Amniotic stem cell (primary cell): Measurements from ENCODE around the gene KNSTRN.

Experiments
- DNase-seq: peaks from one replicate; lab custom pipeline; 2025; lab: John Stamatoyannopoulos, UW

KNSTRN gene, protein sequence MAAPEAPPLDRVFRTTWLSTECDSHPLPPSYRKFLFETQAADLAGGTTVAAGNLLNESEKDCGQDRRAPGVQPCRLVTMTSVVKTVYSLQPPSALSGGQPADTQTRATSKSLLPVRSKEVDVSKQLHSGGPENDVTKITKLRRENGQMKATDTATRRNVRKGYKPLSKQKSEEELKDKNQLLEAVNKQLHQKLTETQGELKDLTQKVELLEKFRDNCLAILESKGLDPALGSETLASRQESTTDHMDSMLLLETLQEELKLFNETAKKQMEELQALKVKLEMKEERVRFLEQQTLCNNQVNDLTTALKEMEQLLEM

DNA sequence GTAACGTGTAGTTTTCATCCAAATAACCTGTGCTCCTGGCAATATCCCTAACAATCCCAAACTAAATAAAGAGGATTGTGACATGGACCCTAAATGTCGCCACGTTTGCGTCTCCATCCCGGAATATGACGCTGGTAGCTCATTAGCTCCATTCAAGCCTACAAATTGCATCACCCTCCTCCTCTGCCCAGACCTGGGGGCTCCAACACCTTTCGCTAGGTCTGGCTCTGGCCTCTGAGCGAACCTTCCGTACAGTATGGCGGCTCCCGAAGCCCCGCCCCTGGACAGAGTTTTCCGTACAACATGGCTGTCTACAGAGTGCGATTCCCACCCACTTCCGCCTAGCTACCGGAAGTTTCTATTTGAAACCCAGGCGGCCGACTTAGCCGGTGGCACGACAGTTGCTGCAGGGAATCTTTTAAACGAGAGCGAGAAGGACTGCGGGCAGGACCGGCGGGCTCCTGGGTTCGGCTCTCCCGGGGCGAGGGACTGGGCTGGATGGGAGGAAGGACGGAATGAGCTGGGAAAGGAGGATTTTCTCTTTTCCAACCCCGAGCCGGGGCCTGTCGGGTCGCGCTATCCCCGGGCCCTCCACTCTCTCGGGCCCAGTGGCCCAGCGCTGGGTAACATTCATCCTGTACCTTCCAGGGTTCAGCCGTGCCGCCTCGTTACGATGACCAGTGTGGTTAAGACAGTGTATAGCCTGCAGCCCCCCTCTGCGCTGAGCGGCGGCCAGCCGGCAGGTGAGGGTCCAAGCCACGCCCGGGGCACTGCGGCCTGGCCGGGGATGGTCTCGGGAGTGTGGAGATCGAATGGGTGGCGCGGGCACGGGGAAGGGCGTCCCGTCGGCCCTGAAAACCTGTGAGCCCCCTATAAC is at the start of gene KNSTRN:
TSS of gene KNSTRN (plus strand) at position 142 of the 877 bp plus-strand sequence. CDS start at position 257, 115 bp downstream.
- peak; percentile 94 for DNase-seq

DNA sequence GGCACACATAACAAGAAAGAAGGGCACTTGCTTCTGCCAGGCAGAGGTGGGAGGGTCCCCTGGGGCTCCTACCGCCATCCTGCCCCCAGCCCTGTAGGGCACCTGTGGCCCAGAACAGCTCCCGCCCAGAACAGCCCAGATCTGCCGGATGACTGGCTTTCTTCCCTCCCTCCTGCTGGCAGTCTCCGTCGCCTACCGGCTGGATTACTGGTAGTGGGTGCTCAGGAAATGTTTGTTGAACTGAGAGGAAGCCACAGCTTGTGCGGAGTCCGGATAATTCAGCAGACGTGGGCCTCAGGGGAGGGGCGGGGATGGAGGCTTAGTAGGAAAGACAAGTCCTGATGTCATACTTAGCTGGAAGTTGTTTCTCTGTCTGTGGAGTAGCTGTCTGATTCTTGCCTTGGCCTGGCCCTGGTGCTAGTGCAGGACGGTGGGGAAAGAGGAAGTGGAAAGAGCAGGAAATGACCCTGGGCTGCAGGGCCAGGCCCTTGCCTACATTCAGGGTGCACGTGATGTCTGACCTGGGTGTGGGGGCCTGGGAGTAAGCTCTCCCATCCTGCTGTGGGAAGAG is 48.5 kb upstream of the KNSTRN start:
- no peak for DNase-seq

DNA sequence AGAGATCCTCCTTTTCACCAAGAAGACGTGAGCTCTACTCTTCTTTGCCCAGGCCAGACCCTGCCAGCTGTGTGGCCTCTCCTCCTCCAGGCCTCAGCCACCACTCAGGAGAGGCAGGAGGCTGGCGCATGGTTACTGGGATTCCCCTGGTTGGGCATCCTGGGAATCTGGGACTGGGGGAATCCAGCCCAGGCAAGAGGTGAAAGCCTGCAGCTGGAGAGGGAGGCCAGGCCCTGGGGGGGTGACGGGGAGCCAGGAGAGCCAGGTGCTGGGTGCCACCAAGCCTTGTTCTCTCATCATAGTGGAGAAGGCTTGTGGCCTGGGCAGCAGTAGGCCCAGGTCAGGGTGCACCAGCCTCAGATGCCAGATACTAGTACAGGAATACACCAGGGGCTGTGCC is 48.0 kb upstream of the KNSTRN start:
- no peak for DNase-seq

DNA sequence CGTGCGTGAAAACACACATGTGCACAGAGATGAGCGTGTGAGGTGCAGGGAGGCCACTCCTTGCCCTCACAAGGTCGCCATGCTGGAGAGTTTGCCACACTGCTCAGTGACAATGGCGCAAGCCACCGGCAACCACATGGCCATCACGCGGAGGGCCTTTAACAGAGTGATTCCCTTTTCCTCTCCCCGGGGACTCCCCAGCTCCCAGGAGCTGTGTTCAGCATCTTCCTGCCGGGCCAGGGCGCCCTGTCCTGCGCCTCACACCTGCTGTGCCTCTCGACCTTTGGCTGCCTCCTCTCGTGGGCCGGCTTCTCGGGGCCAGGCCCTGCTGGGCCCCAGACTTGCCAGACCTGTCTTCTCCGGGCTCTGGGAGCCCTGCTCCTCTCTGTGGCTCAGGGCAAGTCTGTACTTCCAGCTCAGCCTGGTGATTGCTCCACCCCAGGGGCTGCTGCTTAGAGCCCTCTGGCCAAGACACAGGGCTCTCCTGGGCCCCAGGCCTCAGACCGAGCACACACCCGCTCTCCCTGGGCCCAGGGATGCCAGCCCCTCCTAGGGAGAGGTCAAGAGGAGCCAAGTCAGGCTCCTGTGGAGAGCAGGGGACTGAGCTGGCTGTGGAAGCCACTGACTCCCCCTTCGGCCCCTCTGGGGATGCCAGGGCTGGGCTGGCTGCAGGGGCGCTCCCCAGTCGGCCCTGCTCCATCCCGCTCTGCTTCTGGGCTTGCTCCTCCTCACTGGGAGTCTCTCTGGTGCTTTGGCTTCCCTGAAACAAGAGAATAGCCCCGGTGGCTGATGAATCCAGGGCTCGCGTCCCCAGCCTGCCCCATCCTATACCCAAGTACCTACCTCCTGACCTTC is 47.4 kb upstream of the KNSTRN start:
- no peak for DNase-seq

DNA sequence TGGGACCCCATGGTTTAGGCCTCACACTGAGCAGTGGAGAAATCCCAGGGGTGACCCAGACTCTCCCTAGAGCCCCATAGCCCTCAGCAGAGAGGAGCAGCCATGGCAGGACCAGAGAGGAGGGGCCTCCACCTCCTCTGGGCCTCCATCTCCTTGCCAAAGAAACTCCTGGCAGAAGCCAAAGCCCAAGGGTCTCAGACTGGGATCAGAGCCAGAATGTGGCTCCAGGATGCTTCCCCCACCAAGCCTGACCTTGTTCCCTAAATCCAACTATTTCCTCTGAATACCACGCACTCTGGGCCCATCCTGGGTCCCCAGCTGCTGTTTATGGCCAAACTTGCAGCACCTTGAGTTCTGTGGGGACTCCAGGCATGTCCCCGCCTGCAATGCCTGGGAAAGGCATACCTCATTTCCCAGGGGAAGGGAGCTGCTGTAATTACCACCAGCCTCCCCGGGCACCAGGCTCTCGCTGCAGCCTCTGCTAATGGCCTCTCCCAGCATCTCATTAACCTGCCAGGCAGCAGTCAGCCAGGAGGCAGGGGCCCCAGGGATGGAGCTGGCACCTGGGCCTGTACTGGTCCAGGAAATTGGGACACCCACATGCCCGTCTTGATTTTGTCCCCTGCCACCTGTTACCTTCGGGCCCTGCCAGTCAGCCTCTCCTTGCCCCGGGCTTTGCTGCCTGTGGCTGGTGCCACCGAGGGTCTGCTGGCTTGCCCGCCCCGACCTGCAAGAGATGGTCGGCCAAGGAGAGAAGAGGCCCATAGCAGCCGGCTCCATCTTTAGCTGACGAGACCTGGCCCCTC is 46.4 kb upstream of the KNSTRN start:
- no peak for DNase-seq

DNA sequence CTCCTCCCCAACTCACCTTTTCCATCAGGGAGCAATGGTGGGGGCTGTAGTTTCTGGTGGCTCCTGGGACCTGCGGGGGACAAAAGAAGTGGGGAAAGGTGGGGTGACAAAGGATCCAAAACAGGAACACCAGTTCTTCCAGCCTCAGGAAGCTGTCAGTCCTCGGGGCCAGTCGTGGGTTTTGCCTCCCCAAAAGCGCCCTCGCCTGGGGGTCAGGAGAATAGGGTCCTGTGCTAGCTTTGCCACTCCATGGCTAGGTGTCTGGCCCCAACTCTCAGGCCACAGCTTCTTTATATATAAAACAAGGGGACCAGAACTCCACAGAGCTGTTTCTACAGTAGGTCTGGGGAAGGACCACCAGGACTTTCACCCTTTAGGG is 45.8 kb upstream of the KNSTRN start:
- DNase-seq, result no peak

DNA sequence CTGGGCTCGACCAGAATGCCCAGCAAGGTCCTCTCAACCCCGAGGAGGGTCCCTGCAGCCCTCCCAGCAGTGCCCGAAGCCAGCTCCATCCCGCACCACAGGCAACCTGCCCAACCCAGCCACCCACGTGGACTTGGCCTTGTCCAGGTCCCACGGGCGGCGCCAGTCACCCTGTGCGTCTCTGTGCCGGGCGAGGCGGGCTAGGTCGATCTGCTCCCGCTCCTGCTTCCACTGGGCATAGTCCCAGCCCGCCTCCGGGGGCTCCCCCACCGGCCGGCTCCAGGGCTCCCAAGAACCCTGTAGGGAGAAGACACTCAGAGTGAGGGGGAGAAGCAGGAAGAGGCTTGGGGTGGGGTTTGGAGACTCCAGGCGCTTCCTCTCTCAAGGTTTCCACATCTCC is 44.9 kb upstream of the KNSTRN start:
- no peak for DNase-seq

DNA sequence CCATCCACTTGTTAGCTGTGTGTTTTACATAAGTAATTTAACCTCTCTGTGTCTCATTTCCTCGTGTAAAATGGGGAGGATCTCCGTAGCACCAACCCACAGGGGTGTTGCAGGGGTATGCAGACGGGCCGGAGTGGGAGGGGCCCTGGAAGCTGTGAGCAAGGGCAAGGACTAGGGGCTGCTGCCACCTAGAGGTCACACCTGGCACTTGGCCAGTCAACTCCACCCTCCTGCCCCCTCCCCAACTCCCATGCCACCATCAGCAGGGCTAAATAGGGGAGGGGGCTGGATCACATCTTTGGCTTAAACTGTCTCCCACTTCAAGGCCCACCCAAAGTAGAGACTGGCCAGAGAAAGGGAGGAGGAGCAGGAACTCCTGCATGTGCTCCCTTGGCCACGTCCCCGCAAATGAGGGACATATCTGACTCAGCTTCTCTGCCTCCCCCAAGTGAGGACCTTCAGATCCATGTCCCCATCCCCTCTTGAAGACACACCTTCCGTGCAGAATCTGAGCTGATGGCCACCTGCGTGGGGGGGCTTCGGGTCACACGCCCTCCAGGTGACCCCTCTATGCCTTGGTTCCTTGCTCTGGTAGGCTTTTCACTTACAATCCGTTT is 44.4 kb upstream of the KNSTRN start:
- no peak for DNase-seq

DNA sequence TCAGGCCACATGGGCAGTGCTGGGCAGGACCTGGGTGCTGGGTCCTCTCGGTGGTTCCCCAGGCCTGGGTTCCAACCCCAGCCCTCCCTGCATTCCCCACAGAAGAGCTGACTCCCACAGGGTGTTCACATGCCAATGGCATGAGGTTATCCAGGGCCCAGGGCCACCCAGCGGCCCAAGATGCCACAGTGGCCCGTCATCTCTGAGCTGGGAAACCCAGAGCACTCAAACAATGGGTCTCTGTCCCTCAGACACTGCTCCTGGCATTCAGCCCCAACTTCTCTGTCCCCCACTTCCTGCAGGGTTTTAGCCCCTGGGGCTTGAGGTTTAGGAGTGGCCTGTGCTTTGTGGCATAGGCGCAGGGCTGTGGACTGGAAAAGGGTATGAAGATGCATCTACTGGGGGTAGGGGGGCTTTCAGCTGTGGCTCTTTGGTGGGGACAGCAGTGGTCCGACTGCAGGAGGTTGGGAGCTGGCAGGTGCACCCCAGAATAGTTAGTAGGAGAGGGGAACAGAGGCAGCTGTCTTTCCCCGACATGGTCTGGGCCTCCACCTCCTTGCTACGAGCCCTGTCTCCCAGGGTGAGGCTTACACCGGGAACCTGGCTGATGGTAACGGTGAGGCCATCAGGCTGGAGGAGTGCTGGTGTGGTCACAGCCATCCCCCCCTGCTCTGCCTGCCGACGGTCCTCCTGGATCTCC is 43.5 kb upstream of the KNSTRN start:
- peak; percentile 74 for DNase-seq

DNA sequence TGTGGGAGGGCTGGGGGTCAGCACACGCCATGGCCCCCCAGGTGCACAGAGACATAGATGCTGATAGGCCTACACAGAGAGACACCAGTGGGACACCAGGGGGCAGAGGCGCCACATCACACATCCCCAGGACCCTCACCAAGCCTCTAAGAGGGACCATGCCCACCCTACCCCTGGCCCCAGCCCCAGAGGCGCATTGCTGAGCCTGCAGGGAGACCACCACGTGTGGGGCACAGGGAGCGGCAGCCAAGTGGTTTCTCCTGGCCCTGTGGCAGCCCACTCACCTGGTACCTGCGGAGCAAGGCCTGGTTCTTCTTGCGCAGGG is 42.9 kb upstream of the KNSTRN start:
- DNase-seq, result no peak

DNA sequence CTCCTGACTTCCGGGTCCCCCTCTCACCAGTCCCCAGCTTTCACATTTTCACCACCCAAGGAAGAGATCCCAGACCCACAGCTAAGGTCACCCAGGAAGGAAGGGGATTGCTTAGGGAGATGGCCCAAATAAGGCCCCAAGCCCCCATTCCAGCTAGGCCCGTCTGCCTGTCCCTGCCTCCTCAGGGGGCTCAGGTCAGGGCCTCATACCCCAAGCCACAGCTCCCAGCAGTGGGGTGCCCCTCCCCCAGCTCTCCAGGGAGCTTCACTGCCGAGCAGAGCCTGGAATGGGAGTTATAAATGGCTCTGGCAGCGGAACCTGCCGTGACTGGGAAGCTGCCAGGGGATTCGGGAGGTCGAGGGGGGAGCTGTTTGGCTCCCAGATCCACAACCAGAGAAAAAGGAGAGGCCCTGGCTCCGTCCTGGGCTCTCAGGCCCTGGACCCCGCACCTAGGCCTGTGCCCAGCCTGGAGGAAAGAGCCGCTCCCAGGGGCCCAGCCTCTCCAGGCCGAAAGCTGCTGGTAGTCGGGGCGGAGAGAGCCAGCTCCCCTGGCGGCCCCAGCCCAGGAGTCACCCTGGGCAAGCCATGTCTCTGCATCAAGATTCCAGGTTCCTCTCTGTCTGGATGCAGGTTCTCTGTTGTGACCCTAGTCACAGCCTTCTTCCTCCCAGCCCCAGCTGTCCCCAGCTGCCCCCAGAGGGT is 42.3 kb upstream of the KNSTRN start:
- no peak for DNase-seq

DNA sequence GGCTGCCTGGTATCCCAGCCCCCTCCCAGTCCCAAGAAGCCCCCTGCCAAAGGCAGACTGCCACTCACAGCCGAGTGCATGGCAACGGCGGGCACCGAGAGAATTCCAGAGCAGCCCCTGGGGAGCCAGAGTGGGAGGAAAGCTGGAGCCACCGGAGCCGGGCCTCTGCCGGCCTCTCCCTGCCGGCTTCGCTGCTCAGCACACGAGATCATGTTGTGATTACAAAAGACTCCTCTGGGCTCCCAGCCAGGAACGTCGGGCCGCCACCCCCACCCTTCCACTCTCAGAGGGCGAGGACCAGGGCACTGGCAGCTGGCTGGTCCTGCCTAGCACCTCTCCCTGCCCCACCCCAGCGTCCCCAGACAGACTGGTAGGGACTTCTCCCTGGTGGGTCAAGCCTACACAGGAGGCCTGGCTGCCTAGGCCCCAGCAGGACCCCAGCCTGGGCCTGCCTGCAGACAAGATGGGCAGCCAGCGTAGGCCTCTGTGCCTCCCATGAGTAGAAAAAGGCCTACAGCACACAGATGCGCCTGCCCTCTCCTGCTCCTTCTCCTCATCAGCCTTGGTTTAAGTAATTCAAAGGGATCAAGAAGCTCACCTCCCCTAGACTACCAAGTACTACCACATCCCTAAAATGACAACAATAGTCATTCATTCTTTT is 41.7 kb upstream of the KNSTRN start, which contains the start of gene CCDC9B:
TSS of gene CCDC9B (minus strand) at position 200 of the 661 bp plus-strand sequence. CDS start at position 80, 120 bp downstream.
- DNase-seq, result peak; percentile 70

DNA sequence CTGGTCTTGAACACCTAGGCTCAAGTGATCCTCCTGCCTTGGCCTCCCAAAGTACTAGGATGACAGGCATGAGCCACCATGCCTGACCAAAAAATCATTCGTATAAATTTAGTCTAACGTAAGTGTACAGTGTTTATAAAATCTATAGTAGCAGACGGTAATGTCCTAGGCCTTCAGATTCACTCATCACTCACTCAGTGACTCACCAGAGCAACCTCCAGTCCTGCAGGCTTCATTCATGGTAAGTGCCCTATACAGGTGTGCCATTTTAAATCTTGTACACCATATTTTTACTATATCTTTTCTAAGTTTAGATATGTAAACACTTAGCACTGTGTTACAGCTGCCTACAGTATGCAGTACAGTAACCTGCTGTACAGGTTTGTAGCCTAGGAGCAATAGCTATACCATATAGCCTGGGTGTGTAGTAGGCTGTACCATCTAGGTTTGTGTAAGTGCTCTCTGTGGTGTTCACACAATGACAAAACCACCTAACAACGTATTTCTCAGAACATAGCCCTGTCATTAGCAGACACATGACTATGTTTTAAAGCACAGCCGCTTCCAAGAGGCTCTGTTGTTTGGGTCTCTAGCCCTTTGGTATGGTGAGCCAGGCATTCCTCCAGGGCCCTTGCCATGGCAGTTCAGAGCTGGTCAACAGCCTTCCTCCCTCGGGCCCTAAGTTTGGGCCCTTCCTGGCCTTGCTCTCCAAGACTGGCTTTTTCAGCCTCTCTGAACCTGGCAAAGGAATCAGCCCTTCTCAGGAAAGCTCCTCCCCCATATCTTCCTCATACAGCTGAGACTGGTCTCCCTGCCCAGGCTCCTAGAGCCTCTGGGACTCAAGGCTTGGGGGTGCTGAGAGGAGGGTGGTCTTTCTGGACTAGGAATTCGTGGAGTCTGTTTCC is 39.9 kb upstream of the KNSTRN start:
- no peak for DNase-seq

DNA sequence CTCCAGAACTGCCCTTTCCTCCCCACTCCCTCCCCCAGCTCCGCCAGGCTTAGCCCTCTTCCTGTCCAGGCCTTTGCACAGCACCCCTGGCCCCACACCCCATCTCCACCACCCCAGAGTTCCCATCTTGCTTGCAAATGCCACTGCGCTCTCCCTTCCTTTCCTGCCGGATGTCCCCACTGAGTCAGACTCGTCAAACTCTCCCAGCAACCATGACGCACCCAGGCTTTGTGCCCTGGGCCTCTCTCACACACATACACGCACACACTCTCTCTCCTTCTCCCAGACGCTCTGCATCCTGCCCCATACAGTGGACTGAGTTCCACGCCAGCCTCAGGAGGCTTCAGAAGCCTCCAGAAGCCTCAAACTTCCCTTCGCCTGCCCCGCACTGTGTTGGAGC is 39.0 kb upstream of the KNSTRN start:
- DNase-seq, result peak; percentile 94

DNA sequence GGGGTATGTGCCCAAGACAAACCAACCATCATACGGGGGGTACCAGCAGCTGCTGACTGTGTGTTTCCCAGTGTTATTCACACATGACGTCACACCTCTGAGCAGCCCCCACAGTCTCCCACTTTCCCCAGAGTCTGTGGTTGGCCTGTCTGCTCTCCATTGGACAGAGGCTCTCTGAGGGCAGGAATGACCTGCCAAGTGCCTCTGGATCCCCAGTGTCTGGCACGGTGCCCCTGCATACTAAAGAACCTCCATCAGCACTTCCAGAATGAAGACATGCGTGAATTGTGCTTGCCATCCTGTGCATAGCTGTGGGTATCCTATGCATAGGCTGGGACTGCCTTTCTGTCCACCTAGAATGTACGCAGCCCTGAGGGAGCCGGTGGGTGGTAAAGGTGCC is 38.3 kb upstream of the KNSTRN start:
- no peak for DNase-seq

DNA sequence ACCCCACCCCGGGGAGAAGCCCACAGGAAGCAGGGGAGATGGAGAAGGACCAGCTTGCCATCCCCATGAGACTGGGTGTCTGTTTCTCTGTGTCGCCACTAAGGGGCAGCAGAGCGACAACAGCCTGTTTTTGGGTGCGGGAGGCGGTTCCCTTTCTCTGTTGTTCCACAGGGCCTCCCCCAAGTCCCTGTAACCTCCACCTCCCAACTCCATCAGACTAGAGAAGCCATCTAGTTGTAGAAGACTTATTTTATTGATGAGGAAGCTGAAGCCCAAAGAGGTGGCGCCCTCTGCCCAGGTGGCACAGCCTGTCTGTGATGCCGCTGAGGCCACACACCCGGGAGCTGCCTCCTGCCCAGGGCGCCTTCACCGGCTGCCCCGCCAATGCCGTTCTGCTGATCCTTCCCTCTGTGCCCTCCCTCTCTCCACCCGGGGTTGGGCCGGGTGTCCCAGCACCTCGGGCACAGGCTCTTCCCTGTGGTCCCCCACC is 37.8 kb upstream of the KNSTRN start:
- peak; percentile 40 for DNase-seq

DNA sequence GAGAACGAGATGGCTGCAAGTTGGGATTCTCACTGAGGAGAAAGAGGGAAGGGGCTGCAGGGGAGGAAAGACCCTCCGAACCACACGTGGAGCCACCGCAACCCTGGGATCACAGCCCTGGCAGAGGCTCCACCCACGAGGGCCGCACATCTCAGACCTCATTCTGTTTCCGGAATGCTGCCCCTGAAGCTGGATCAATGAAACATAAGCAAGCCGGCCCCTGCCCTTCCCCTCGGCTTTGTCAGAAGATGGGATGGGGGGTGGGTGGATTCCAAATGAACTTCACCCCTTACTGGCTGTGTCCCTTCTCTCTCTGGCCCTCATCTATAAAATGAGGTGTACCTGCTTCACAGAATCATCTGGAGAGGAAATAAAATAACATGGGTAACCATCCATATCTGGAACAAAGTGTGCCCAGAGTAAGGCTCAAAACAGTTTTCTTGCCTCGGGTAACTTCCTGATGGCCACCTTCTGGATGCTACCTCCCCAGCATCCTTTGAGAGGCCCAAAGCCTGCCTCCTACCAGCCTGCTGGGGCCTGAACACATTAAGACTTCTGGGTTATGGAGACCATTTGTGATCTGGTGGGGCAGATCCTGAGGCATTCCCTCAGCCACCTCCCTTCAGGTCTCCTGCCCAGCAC is 37.2 kb upstream of the KNSTRN start:
- no peak for DNase-seq
